Measurements from ENCODE around the gene SAMD13. TPM values are rescaled to one million over a fixed set of nuclear protein-coding genes. Genes with fewer than 3 reads are reported as not detected.

Gene SAMD13
- total RNA-seq, 6 experiments from 2014 or later = 0.40 to 0.68 (median 0.47) TPM; not detected in 3

DNA sequence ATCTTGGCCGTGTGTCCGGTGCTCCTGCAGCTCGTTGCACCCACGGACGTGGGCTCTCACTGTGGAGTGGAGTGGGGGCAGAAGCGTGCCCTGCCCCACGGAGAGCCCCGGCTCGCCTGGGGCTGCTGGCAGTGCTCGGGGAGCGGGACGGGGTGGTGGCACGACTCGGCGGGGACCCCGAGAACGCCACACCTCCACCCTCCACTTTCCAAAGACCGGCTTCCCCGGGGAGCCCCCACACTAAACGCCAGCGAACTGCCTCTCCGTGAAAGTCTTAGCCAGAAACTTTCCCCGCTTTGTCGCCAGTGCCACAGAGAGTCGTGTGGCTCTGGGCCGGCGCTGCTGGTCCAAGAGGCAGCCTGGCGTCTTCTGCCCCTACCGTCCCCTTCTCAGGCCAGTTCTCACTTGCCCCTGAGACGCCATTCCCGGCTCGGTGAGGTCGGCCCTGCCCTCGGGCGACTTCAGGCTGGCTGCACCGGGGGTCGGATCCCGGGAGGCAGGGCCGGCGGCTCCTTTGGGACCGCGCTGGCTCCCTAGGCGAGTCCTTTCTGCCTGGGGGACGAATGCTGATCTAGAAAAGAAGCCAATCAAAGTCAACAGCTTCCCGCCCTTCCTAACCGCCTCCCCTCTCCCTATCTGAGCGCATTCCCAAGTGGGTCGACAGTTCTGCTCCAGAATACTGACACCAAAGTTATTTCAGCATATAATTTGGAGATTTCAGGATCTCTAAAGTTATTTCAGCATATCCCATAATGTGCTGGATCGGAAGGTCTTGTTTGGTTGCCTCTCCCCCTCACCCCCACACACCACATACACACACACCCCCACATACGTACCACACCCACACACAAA, 2.6 kb upstream of the SAMD13 start:
- Histone ChIP-seq H3K4me1 (peaks cover 0 to 7% (median 0%) of the 10 kb centered on the region in 4 donors), H3K27me3 (no peaks in the 10 kb centered on the region), H3K36me3 (no peaks in the 10 kb centered on the region), H3K9me3 (no peaks in the 10 kb centered on the region), H3K27ac (peak overlapping the region; percentile 51 to 73 (median 62)), H3K4me3 (peak overlapping the region; percentile 75 to 92 (median 82))
- DNase-seq (peak; percentile 43 to 58 (median 48)), ATAC-seq (peak; percentile 62 to 68 (median 67))
- 5% methylated on average over 7 of the region's 50 CpGs for WGBS (ENCODE audit: insufficient coverage, low coverage, low lambda C conversion rate, missing lambda C conversion rate)
- TF ChIP-seq CTCF (IDR thresholded peaks at IDR 0.05) (no peak), POLR2A (IDR thresholded peaks at IDR 0.05) (no peak)
- intact Hi-C loops (cut with DNase I) = no loop called here

DNA sequence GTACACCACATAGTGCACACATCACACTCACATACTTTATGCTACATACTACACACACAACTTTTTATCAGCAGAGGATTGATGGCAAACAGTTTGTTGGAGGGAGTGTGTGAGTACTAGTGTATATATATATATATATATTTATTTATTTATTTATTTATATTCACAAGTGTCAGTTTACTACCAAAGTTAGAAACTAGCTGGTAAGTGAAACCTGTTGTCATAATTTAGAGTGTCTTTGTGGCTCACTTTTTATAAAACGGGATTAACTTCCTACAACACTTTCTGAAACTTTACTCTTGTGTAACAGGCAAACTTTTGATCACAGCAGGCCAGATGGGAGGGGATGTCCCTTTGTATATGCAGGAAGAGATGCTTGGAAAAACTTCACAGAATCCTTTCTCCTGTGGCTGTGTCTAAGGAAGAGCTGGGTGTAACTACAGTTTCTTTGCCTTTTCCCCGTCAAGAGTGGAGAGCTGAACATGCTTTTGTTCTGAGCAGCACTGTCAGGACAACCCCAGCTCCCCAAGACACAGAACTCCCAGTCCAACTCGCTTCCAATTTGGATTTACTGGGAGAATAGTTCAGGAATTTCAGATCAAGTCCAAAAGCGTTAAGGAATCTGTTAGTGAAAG, 1.9 kb upstream of the SAMD13 start:
- Histone ChIP-seq H3K4me1 (peaks cover 0 to 7% (median 0%) of the 10 kb centered on the region in 4 donors), H3K9me3 (no peaks in the 10 kb centered on the region), H3K27ac (no peak overlapping the region), H3K4me3 (no peak overlapping the region), H3K27me3 (no peaks in the 10 kb centered on the region), H3K36me3 (no peaks in the 10 kb centered on the region)
- intact Hi-C loops (cut with DNase I) = no loop called here
- ATAC-seq (no peak), DNase-seq (no peak)
- 36% methylated on average over 4 of the region's 4 CpGs for WGBS (ENCODE audit: insufficient coverage, low coverage, low lambda C conversion rate, missing lambda C conversion rate)
- no peak for TF ChIP-seq CTCF (IDR thresholded peaks at IDR 0.05)
- no peak for TF ChIP-seq POLR2A (IDR thresholded peaks at IDR 0.05)

DNA sequence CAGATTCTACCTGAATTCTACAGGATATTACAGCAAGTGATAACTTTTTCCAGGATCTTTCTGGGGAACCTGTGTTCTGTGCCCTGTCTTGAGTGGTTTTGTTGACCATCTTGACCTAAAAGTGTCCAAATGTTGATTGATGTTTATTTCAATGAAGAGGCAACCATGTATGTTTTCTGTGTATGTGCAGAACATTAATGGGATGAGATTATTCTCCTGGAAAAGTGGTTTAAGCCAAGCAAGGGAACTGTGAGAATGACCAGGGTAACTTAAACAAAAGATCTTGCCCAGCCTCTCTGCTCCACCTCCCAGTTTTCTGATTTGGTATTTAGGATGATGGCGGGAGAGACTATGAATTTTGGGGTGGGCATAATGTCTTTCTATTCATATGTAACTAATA, 1.0 kb upstream of the SAMD13 start:
- H3K27ac ChIP-seq = no peak overlapping the region
- DNase-seq = no peak
- peaks cover 0 to 7% (median 0%) of the 10 kb centered on the region in 4 donors for H3K4me1 ChIP-seq
- H3K36me3 ChIP-seq = no peaks in the 10 kb centered on the region
- intact Hi-C loops (cut with DNase I) = no loop called here
- H3K27me3 ChIP-seq = no peaks in the 10 kb centered on the region
- WGBS (ENCODE audit: insufficient coverage, low coverage, low lambda C conversion rate, missing lambda C conversion rate) = 92% methylated on average over 1 of the region's 1 CpG
- no peak overlapping the region for H3K4me3 ChIP-seq
- ATAC-seq = no peak
- H3K9me3 ChIP-seq = no peaks in the 10 kb centered on the region
- TF ChIP-seq CTCF (IDR thresholded peaks at IDR 0.05) (no peak), POLR2A (IDR thresholded peaks at IDR 0.05) (no peak)

DNA sequence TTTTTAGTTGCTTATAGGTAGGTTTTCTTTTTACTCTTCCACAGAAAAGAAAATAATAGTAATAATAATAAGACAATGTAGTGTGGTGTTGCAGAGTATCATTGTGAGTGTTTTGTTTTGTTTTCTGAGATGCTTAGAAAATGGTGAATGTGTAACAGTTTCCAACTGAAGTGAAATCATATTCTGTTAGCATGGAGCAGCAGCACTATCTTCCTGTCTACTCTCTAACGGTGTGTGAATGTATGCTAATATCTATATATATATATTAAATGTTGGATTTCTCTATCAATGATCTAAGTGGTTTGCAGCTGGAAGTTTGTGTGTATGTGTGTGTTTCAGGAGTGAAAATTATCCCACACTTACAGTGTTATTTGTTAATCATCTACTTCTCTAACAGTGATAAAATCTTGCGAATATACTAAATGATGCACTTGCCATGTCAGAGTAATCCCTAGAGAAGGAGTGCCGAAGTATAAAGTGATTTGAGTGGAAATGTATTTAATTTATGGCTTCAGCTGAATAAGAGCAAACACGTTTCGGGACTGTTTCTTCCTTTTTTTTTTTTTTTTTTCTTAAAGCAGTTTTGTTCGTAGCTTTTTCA, 377 bp downstream of the SAMD13 start:
- no peak overlapping the region for H3K4me3 ChIP-seq
- no peak for ATAC-seq
- WGBS (ENCODE audit: insufficient coverage, low coverage, low lambda C conversion rate, missing lambda C conversion rate) = 18% methylated on average over 6 of the region's 6 CpGs
- DNase-seq = no peak
- H3K27me3 ChIP-seq = no peaks in the 10 kb centered on the region
- H3K27ac ChIP-seq = no peak overlapping the region
- no peaks in the 10 kb centered on the region for H3K9me3 ChIP-seq
- peaks cover 0 to 7% (median 0%) of the 10 kb centered on the region in 4 donors for H3K4me1 ChIP-seq
- TF ChIP-seq POLR2A (IDR thresholded peaks at IDR 0.05) (no peak), CTCF (IDR thresholded peaks at IDR 0.05) (no peak)
- intact Hi-C loops (cut with DNase I) = no loop called here
- H3K36me3 ChIP-seq = no peaks in the 10 kb centered on the region

All from right lobe of liver (tissue), 6 donors.